ENCODE measurements around the gene GBP3.
A peak's percentile ranks its signal among the peaks of the same experiment; 100 is the strongest.
"Not testable (repeated sequence)": the region's sequence is repeated elsewhere in the genome, so short reads cannot be mapped to it uniquely, and the experiment has no call there.

The GBP3 gene

DNA sequence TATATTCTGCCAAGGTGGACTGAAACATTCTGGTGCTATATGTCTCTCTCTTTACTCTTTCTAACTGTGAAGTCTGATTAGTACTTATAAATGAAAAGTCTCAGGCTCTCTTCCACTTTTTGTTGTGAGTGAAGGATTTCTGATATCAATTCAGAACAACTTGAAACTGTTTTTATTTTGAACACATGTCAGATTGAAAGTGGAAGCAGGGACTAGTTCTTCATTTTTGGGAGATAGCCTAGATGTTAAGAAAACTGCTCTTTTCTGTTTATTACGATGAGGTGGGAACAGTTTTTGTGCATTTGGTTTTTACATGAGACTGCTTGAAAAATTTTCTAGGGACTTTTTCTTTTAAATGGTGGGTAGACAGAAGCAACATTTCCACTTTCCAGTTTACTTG, 14.5 kb upstream of the GBP3 start:
- no peak for DNase-seq

DNA sequence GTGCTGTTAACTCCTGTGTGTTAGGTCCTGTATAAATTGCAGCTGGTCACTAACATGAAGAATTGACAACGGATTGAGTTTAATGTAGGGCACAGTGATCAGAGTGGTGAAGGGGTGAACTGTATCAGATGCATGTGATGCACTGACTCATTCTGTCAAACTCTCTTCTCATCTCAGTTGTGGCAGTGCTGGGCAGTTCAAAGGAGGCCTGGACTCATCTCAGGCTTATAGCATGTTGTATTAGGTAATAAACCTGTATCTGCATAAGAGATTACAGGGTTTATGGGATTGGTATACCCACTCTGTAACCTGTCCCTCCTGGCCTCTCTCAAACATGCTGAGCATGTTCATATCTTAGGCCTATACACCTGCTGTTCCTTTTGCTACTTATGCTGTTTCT, 12.4 kb upstream of the GBP3 start:
- DNase-seq, result no peak

- DNase-seq, result not testable (repeated sequence)
Observed at GRCh38 chr1:89034004-89034403, 11.3 kb upstream of the GBP3 start.

DNA sequence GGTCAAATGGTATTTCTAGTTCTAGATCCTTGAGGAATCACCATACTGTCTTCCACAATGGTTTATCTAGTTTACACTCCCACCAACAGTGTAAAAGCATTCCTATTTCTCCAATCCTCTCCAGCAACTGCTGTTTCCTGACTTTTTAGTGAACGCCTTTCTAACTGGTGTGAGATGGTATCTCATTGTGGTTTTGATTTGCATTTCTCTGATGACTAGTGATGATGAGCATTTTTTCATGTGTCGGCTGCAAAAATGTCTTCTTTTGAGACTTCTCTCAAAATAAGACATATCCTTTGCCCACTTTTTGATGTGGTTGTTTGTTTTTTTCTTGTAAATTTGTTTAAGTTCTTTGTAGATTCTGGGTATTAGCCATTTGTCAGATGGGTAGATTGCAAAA, 6.4 kb upstream of the GBP3 start:
- DNase-seq, result not testable (repeated sequence)

DNA sequence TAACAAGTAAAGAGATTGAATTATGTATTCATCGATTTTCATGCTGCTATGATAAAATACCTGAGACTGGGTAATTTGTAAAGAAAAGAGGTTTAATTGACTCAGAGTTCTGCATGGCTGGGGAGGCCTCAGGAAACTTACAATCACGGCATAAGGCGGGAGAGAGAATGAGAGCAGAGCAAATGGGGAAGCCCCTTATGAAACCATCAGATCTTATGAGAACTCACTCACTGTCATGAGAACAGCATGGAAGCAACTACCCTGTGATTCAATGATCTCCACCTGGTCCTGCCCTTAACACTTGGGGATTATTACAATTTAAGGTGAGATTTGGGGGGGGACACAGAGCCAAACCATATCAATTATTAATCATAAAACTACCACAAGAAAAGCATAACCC, 3.3 kb upstream of the GBP3 start:
- no peak for DNase-seq

- no peak for DNase-seq
Observed at GRCh38 chr1:89023026-89023425, 360 bp upstream of the GBP3 start.

GRCh38 chr1:89018318-89018717, 4.3 kb downstream of the GBP3 start:
- DNase-seq, result not testable (repeated sequence)

GRCh38 chr1:89008511-89008910, 14.2 kb downstream of the GBP3 start:
- DNase-seq, result no peak

DNA sequence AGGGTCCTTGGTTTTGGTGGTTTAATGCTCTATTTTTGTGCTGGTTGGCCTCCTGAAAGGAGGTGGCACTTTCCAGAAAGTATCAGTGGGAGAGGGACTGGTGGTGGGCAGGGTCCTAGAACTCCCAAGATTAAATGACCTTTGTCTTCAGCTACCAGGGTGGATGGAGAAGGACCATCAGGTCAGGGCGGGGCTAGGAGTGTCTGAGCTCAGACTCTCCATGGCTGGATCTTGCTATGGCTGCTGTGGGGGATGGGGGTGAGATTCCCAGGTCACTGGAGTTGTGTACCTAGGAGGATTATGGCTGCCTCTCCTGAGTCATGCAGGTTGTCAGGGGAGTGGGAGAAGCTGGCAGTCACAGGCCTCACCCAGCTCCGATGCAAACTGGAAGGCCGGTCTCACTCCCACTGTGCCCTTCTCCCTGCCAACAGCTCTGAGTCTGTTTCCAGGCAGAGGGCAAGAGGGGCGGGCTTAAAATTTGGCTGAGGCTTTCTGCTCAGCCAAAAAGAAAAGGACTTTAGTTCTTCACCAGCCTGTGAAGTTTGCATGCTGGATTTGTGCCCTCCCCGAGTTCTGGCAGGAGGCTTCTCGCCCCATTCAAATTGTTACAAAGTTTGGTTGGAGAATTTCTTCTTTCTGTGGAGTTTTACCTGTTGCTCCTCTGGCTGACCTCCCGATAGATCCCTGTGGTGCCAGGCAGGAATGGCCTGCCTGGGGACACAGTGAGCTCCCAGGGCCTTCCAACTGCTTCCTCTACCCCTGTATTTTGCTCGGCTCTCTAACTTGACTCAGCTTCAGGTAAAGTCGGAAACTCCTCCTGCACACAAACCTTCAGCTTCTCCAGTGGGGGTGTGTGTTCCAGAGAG, 17.1 kb downstream of the GBP3 start:
- no peak for DNase-seq

- DNase-seq, result not testable (repeated sequence)
Observed at GRCh38 chr1:89002176-89002575, 20.5 kb downstream of the GBP3 start.

DNA sequence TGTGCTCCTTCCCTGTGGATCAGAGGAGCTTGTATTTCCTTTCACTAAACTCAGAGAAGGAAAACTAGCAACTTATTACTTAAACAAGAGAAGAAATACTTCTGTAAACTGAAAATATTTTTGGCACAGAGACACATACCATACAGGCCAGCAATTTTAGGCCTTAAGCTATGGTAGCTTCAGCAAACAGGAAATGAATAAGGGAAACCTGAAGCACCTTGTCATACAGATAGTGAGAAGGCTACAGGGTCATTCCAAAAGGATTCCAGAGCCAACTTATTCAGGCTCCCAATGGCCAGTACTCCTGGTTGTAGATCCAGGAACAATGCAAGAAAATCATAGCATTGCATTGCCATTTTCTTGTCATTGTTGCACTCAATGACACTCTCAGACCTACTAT, 21.2 kb downstream of the GBP3 start:
- DNase-seq, result no peak

DNA sequence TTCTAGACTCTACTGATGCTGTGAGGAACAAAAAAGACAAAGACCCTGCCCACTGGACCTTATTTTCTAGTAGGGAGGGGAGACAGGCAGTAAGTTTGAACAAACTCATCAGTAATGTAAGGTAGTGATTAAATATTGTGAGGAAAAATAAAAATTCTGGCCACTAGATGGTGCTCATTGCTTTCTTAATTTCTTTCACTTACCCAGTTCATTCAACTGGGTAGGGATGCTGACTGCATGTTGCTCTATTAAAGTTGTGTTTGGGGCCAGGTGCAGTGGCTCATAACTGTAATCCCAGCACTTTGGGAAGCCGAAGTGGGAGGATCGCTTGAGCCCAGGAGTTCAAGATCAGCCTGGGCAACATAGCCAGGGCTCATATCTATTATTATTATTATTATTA, 23.9 kb downstream of the GBP3 start:
- DNase-seq, result peak; percentile 51

DNA sequence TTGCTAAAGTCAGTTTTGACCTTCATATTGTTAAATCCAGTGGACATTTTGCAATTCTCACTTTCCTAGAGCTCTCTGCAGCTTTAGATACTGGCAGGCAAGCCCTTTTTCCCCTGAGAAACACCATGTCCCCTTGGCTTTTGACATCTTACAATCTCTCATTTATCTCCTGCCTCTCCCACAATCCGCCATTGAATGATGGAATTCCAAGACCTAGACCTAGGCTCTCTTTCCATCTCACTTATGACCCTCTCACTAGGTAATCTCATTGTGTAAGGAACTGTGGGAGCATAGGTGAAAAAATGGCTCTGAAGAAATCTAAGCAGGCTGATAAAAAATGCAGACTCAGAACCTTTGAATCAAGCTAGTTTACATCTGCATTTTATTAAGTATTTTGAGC, 32.2 kb downstream of the GBP3 start:
- DNase-seq, result no peak

GRCh38 chr1:88985692-88986091, 37.0 kb downstream of the GBP3 start:
- no peak for DNase-seq

DNA sequence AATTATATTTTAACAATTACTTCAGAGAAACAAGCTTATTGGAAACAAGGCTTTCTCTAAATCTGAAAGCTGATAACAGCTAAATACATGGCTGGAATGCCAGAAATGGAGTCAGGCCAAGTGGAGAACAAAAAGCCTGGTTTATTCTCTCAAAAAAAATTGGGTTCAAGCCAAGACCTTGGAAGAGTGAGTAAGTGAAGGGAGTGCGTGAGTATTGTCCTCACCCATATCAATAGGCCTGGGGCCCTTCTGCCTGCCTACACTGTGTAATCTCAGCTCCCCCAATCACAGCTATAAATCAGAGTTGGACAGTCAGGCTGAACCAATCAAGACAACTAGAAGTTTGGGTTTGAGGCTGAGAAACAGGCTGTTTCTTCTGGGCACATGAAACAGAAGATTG, 37.6 kb downstream of the GBP3 start:
- DNase-seq, result peak; percentile 71

GRCh38 chr1:88984569-88984968, 38.1 kb downstream of the GBP3 start:
- no peak for DNase-seq

DNA sequence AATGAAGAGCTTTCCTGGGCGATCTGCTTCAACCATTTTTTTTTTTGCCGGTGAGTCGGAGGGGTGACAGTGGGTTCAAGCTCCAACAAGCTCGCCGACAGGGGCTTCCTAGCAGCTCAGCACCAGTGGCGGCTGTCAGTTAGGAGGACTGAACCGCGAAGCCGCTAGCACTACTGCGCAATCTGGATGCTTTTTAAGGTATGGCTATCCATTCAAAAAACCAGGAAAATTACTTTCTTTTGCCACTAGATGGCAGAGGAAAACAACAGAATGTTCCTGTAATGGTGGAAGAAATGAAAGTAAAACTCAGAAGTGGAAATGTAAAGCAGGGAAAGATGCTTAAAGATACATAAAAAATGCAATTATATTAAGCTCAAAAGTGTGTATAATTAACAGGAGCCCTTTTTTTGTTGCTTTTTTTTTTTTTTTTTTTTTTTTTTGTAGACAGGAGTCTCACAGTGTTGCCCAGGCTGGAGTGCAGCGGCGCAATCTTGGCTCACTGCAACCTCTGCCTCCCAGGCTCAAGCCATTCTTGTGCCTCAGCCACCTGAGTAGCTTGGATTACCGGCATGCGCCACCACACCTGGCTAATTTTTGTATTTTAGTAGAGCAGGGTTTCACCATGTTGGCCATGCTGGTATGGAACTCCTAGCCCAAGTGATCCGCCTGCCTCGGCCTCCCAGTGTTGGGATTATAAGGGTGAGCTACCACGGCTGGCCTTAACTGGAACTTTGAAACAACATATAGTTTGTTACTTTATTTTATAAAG, 38.7 kb downstream of the GBP3 start:
- DNase-seq, result peak; percentile 39

DNA sequence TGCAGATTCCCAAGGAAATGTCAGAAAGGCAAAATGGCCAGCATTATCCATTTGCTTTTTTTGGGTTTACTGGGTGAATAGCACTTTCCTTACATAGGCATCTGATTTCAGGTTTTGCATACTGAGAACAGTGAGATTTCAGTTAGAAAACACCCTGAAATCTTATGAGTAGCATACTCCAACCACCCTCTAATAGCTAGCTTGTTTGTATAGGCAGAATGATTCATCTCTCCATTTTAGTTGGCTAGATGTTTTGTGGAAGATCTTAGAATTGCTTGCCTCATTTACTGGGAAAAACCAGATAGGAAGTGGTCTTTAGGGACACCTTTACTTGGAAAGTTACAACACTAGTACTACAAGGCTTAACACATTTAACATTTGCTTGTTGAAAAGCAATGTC, 40.6 kb downstream of the GBP3 start:
- DNase-seq, result no peak

- DNase-seq, result not testable (repeated sequence)
Observed at GRCh38 chr1:88981506-88981905, 41.2 kb downstream of the GBP3 start.

DNA sequence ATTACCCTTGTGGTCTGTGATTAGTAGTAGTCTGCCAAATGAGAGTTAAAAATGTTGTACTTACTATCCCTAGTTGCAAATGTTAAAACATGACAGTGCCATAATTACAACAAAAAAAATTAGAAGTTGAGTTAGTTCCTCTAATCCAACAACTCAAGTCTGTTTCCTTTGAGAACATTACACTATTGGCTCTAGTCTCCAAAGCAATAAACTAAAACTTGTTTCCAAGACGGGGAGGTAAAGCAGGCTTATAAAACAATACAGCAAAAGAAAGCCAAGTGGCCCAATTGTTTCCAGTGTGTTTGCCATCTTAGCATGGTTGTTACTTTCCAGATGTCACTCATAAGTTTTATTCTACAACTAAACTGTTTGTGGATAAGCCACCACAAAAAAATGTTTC, 41.8 kb downstream of the GBP3 start:
- DNase-seq, result no peak

GRCh38 chr1:88979749-88980116, 42.9 kb downstream of the GBP3 start:
- DNase-seq, result no peak

DNA sequence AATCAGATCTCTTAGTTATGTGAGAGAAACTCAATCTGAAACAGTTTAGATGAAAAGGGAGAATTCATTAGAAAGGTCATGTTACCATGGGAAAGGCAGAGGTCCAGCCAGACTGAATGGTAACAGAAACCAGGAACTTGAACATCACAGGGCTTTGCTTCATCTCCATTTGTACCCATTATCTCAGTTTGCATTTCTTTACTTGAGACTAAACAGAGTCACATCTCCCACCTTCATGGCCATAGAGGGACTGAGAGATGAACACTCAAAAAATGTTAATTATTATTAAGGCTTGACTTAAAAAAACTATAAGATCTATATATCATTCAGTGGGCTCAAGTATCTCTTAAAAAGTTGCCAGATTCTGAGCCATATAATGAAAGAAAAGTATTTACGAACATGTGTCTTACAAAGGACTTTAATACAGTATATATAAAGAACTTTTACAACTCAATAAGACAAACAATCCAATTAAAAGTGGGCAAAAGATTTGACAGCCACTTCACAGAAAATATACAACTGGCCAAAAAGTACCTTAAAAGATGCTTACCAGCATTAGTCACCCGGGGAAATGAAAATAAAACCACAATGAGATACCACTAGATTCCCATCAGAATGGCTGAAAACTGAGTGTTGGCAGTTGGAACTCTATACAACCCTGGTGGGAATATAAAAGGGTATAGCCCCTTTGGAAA, 43.5 kb downstream of the GBP3 start:
- peak; percentile 11 for DNase-seq

DNA sequence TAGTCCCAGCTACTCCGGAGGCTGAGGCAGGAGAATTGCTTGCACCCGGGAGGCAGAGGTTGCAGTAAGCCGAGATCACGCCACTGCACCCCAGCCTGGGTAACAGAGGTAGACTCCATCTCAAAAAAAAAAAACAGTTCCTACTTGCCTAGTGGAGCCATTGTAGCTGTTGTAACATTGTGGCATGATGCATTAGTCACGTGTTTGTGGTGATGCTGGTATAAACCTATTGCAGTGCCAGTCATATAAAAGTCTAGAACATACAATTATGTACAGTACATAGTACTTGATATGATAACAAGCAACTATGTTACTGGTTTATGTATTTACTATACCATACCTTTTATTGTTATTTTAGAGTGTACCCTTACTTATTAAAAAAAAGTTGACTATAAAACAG, 46.4 kb downstream of the GBP3 start:
- DNase-seq, result no peak

Measured in HCEC 1CT (cell line).